WTC11 (cell line): ENCODE data around the gene SON. TPM values are rescaled to one million over a fixed set of nuclear protein-coding genes. Genes with fewer than 3 reads are reported as not detected.

Source experiments
- ATAC-seq: fragments of 200-7000 bp; cut with Tn5 transposase; 2 replicates; pipeline ENCODE4 v1.10.0; 2021; ENCODE audit warnings: mild to moderate bottlenecking, moderate library complexity
- CTCF ChIA-PET: fragments of 300-600 bp; sonication (Branson Sonifier 250); formaldehyde crosslinking; loops from one replicate; lab custom pipeline; 2021; ENCODE audit warnings: antibody characterized with exemption; lab: Charles Lee
- POLR2A ChIA-PET: fragments of 350-600 bp; sonication (Branson Sonifier 250); formaldehyde crosslinking; loops from one replicate; lab custom pipeline; 2021; ENCODE audit warnings: antibody characterized with exemption; lab: Charles Lee
- DNase-seq: peaks from one replicate; pipeline ENCODE4 v3.0.0; 2021; ENCODE audit warnings: low spot score
- H3K27ac Mint-ChIP-seq: 2 replicates; pipeline ENCODE4 v1.8.0; 2021; ENCODE audit warnings: mixed read lengths
- H3K27me3 Mint-ChIP-seq: 2 replicates; pipeline ENCODE4 v1.8.0; 2021; ENCODE audit warnings: low read depth, mild to moderate bottlenecking, moderate library complexity, mixed read lengths
- H3K36me3 Mint-ChIP-seq: 2 replicates; pipeline ENCODE4 v1.8.0; 2021; ENCODE audit warnings: mixed read lengths
- H3K4me1 Mint-ChIP-seq: 2 replicates; pipeline ENCODE4 v1.8.0; 2022; ENCODE audit warnings: mixed read lengths
- H3K4me3 Mint-ChIP-seq: 2 replicates; pipeline ENCODE4 v1.8.0; 2021; ENCODE audit warnings: mild to moderate bottlenecking, moderate library complexity, mixed read lengths
- H3K9me3 Mint-ChIP-seq: 2 replicates; pipeline ENCODE4 v1.8.0; 2021; ENCODE audit warnings: mixed read lengths
- CREB1 ChIP-seq: sonication (generic); formaldehyde crosslinking; IDR thresholded peaks from 2 replicates; pipeline ENCODE4 v1.8.0; 2023; ENCODE audit warnings: mild to moderate bottlenecking, missing genetic modification reagents
- ELF4 ChIP-seq: sonication (generic); formaldehyde crosslinking; IDR thresholded peaks from 2 replicates; pipeline ENCODE4 v1.8.1; 2022; ENCODE audit warnings: low read depth, mild to moderate bottlenecking, moderate library complexity, missing genetic modification reagents
- ETV6 ChIP-seq: sonication (generic); formaldehyde crosslinking; IDR thresholded peaks from 2 replicates; pipeline ENCODE4 v1.8.1; 2022; ENCODE audit warnings: mild to moderate bottlenecking, missing genetic modification reagents
- KAT7 ChIP-seq: sonication (generic); formaldehyde crosslinking; IDR thresholded peaks from 2 replicates; pipeline ENCODE4 v1.8.1; 2023; ENCODE audit warnings: missing genetic modification reagents, mild to moderate bottlenecking, borderline replicate concordance
- NR1H2 ChIP-seq: sonication (generic); formaldehyde crosslinking; IDR thresholded peaks from 2 replicates; pipeline ENCODE4 v1.9.0; 2021; ENCODE audit warnings: mild to moderate bottlenecking, moderate library complexity, missing genetic modification reagents
- SOX15 ChIP-seq: fragments of 250-450 bp; sonication (Bioruptor Pico); IDR thresholded peaks from 2 replicates; pipeline ENCODE4 v1.9.0; 2021; ENCODE audit warnings: mild to moderate bottlenecking
- ZNF121 ChIP-seq: sonication (generic); formaldehyde crosslinking; IDR thresholded peaks from 2 replicates; pipeline ENCODE4 v1.8.0; 2023; ENCODE audit warnings: missing genetic modification reagents
- total RNA-seq: library from RNA; stranded (reverse); gene quantifications from 3 replicates; pipeline ENCODE4 v1.2.3, GENCODE V29; 2021
- TF ChIP-seq, protein P1 (sequence below): sonication (generic); formaldehyde crosslinking; IDR thresholded peaks from 2 replicates; pipeline ENCODE4 v1.8.1; 2022; ENCODE audit warnings: missing genetic modification reagents, borderline replicate concordance
- TF ChIP-seq, protein P2 (sequence below): sonication (generic); formaldehyde crosslinking; conservative IDR thresholded peaks from 2 replicates; pipeline ENCODE4 v1.8.1; 2023; ENCODE audit warnings: mild to moderate bottlenecking, low read depth, missing genetic modification reagents, moderate library complexity
- TF ChIP-seq, protein P3 (sequence below): sonication (generic); formaldehyde crosslinking; IDR thresholded peaks from 2 replicates; pipeline ENCODE4 v1.8.0; 2023; ENCODE audit warnings: mild to moderate bottlenecking, missing genetic modification reagents
- TF ChIP-seq, protein P4 (sequence below): fragments of 200-600 bp; IDR thresholded peaks from 2 replicates; pipeline ENCODE4 v1.8.0; 2022; ENCODE audit warnings: antibody characterized with exemption
- TF ChIP-seq, protein P5 (sequence below): sonication (generic); formaldehyde crosslinking; IDR thresholded peaks from 2 replicates; pipeline ENCODE4 v1.8.1; 2023; ENCODE audit warnings: mild to moderate bottlenecking, missing genetic modification reagents, borderline replicate concordance
- TF ChIP-seq, protein P6 (sequence below): fragments of 250-450 bp; sonication (Bioruptor Pico); IDR thresholded peaks from 2 replicates; pipeline ENCODE4 v1.9.0; 2021; ENCODE audit warnings: mild to moderate bottlenecking
- TF ChIP-seq, protein P7 (sequence below): sonication (generic); formaldehyde crosslinking; IDR thresholded peaks from 2 replicates; pipeline ENCODE4 v1.8.0; 2022; ENCODE audit warnings: mild to moderate bottlenecking, missing genetic modification reagents

The SON gene
- total RNA-seq, 1 experiment from 2014 or later, result 309 TPM

DNA sequence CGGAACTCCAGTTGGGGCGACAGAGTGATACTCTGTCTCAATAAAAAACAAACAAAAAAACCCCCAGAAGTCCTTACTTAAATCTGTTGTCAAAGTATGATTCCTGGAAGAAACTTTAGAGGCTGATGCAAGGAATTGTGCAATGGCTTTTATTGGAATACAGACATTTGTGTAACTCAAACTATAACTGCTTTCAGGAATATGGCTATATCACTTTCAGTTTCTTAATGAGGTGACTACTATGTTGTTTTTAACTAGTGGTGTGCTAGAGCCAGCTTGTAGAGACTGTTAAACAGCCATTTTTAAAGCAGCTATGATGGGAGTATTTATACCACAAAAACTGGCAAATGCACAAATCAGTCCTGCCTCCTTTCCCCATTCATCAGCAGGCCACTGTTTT lies 28.6 kb upstream of the SON start (continued):
- TF ChIP-seq, protein P1, sequence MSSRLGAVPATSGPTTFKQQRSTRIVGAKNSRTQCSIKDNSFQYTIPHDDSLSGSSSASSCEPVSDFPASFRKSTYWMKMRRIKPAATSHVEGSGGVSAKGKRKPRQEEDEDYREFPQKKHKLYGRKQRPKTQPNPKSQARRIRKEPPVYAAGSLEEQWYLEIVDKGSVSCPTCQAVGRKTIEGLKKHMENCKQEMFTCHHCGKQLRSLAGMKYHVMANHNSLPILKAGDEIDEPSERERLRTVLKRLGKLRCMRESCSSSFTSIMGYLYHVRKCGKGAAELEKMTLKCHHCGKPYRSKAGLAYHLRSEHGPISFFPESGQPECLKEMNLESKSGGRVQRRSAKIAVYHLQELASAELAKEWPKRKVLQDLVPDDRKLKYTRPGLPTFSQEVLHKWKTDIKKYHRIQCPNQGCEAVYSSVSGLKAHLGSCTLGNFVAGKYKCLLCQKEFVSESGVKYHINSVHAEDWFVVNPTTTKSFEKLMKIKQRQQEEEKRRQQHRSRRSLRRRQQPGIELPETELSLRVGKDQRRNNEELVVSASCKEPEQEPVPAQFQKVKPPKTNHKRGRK (CRISPR knock-in tag), result no peak
- TF ChIP-seq, protein P2, sequence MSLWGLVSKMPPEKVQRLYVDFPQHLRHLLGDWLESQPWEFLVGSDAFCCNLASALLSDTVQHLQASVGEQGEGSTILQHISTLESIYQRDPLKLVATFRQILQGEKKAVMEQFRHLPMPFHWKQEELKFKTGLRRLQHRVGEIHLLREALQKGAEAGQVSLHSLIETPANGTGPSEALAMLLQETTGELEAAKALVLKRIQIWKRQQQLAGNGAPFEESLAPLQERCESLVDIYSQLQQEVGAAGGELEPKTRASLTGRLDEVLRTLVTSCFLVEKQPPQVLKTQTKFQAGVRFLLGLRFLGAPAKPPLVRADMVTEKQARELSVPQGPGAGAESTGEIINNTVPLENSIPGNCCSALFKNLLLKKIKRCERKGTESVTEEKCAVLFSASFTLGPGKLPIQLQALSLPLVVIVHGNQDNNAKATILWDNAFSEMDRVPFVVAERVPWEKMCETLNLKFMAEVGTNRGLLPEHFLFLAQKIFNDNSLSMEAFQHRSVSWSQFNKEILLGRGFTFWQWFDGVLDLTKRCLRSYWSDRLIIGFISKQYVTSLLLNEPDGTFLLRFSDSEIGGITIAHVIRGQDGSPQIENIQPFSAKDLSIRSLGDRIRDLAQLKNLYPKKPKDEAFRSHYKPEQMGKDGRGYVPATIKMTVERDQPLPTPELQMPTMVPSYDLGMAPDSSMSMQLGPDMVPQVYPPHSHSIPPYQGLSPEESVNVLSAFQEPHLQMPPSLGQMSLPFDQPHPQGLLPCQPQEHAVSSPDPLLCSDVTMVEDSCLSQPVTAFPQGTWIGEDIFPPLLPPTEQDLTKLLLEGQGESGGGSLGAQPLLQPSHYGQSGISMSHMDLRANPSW (CRISPR knock-in tag), result no peak
- no peak for TF ChIP-seq ETV6 (CRISPR knock-in tag)

DNA sequence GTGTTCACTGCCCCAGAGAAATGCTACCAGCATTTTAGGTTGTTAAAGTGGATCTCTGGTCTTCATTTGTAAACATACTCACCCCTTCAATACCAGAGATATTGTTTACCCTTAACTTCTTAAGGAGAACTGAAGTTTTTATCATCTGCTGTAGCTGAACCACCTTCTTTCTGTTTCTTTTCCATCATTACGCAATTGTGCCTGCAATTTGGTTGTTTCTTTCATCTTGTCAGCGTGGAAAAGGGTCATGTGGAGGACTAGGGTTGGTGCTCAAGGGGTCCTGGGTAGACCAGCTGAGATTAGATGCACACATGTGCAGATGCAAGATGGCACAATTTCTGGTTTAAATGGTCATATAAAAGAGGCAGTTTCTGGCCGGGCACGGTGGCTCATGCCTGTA lies 23.9 kb upstream of the SON start:
- ChIA-PET CTCF (no interaction called here), POLR2A (no interaction called here)
- H3K4me1 Mint-ChIP-seq, result no peaks in the 10 kb centered on the region
- H3K36me3 Mint-ChIP-seq, result peaks cover 61% of the 10 kb centered on the region
- no peak overlapping the region for H3K27ac Mint-ChIP-seq
- no peaks in the 10 kb centered on the region for H3K27me3 Mint-ChIP-seq
- no peak overlapping the region for H3K4me3 Mint-ChIP-seq
- TF ChIP-seq ZNF121 (no peak), SOX15 (CRISPR knock-in tag) (no peak), KAT7 (CRISPR knock-in tag) (no peak), ELF4 (CRISPR knock-in tag) (no peak), CREB1 (CRISPR knock-in tag) (no peak), NR1H2 (no peak)
- TF ChIP-seq, protein P3, sequence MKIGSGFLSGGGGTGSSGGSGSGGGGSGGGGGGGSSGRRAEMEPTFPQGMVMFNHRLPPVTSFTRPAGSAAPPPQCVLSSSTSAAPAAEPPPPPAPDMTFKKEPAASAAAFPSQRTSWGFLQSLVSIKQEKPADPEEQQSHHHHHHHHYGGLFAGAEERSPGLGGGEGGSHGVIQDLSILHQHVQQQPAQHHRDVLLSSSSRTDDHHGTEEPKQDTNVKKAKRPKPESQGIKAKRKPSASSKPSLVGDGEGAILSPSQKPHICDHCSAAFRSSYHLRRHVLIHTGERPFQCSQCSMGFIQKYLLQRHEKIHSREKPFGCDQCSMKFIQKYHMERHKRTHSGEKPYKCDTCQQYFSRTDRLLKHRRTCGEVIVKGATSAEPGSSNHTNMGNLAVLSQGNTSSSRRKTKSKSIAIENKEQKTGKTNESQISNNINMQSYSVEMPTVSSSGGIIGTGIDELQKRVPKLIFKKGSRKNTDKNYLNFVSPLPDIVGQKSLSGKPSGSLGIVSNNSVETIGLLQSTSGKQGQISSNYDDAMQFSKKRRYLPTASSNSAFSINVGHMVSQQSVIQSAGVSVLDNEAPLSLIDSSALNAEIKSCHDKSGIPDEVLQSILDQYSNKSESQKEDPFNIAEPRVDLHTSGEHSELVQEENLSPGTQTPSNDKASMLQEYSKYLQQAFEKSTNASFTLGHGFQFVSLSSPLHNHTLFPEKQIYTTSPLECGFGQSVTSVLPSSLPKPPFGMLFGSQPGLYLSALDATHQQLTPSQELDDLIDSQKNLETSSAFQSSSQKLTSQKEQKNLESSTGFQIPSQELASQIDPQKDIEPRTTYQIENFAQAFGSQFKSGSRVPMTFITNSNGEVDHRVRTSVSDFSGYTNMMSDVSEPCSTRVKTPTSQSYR (CRISPR knock-in tag), result no peak
- TF ChIP-seq, protein P4, sequence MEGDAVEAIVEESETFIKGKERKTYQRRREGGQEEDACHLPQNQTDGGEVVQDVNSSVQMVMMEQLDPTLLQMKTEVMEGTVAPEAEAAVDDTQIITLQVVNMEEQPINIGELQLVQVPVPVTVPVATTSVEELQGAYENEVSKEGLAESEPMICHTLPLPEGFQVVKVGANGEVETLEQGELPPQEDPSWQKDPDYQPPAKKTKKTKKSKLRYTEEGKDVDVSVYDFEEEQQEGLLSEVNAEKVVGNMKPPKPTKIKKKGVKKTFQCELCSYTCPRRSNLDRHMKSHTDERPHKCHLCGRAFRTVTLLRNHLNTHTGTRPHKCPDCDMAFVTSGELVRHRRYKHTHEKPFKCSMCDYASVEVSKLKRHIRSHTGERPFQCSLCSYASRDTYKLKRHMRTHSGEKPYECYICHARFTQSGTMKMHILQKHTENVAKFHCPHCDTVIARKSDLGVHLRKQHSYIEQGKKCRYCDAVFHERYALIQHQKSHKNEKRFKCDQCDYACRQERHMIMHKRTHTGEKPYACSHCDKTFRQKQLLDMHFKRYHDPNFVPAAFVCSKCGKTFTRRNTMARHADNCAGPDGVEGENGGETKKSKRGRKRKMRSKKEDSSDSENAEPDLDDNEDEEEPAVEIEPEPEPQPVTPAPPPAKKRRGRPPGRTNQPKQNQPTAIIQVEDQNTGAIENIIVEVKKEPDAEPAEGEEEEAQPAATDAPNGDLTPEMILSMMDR, result no peak
- TF ChIP-seq, protein P5, sequence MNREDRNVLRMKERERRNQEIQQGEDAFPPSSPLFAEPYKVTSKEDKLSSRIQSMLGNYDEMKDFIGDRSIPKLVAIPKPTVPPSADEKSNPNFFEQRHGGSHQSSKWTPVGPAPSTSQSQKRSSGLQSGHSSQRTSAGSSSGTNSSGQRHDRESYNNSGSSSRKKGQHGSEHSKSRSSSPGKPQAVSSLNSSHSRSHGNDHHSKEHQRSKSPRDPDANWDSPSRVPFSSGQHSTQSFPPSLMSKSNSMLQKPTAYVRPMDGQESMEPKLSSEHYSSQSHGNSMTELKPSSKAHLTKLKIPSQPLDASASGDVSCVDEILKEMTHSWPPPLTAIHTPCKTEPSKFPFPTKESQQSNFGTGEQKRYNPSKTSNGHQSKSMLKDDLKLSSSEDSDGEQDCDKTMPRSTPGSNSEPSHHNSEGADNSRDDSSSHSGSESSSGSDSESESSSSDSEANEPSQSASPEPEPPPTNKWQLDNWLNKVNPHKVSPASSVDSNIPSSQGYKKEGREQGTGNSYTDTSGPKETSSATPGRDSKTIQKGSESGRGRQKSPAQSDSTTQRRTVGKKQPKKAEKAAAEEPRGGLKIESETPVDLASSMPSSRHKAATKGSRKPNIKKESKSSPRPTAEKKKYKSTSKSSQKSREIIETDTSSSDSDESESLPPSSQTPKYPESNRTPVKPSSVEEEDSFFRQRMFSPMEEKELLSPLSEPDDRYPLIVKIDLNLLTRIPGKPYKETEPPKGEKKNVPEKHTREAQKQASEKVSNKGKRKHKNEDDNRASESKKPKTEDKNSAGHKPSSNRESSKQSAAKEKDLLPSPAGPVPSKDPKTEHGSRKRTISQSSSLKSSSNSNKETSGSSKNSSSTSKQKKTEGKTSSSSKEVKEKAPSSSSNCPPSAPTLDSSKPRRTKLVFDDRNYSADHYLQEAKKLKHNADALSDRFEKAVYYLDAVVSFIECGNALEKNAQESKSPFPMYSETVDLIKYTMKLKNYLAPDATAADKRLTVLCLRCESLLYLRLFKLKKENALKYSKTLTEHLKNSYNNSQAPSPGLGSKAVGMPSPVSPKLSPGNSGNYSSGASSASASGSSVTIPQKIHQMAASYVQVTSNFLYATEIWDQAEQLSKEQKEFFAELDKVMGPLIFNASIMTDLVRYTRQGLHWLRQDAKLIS (CRISPR knock-in tag), result no peak
- TF ChIP-seq, protein P6, sequence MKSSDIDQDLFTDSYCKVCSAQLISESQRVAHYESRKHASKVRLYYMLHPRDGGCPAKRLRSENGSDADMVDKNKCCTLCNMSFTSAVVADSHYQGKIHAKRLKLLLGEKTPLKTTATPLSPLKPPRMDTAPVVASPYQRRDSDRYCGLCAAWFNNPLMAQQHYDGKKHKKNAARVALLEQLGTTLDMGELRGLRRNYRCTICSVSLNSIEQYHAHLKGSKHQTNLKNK (CRISPR knock-in tag), result no peak
- TF ChIP-seq, protein P7, sequence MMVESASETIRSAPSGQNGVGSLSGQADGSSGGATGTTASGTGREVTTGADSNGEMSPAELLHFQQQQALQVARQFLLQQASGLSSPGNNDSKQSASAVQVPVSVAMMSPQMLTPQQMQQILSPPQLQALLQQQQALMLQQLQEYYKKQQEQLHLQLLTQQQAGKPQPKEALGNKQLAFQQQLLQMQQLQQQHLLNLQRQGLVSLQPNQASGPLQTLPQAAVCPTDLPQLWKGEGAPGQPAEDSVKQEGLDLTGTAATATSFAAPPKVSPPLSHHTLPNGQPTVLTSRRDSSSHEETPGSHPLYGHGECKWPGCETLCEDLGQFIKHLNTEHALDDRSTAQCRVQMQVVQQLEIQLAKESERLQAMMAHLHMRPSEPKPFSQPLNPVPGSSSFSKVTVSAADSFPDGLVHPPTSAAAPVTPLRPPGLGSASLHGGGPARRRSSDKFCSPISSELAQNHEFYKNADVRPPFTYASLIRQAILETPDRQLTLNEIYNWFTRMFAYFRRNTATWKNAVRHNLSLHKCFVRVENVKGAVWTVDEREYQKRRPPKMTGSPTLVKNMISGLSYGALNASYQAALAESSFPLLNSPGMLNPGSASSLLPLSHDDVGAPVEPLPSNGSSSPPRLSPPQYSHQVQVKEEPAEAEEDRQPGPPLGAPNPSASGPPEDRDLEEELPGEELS (CRISPR knock-in tag), result no peak
- DNase-seq, result no peak
- no peaks in the 10 kb centered on the region for H3K9me3 Mint-ChIP-seq
- no peak for ATAC-seq
